ENCODE data around the gene FLYWCH2. TPM values are rescaled to one million over a fixed set of nuclear protein-coding genes. Genes with fewer than 3 reads are reported as not detected.

Gene FLYWCH2
- total and polyA plus RNA-seq, 2 of the 8 experiments (the other 6 are each of a cell fraction or from before 2014, with no cell fraction given) = 16.4 to 30.7 TPM

- TF ChIP-seq SIRT6 (IDR thresholded peaks at IDR 0.05; ENCODE audit: low read length) (no peak), TAF7 (optimal IDR thresholded peaks at IDR 0.05; ENCODE audit: borderline replicate concordance, low read depth, low read length) (no peak)
Observed at GRCh38 chr16:2846511-2847310, 36.3 kb upstream of the FLYWCH2 start (continued).
